GM19239 (cell line): Measurements from ENCODE around the gene SLC13A3.
"Not testable (repeated sequence)": the region's sequence is repeated elsewhere in the genome, so short reads cannot be mapped to it uniquely, and the experiment has no call there.

Experiments
- DNase-seq: peaks from one replicate; pipeline ENCODE4 v3.0.0; 2011; ENCODE audit warnings: low spot score; ENCODE audit not compliant: insufficient read length
- FAIRE-seq: peaks from 2 replicates; lab custom pipeline; 2011; peaks lifted over from hg19 to GRCh38; lab: Jason Lieb, UNC

The SLC13A3 gene

DNA sequence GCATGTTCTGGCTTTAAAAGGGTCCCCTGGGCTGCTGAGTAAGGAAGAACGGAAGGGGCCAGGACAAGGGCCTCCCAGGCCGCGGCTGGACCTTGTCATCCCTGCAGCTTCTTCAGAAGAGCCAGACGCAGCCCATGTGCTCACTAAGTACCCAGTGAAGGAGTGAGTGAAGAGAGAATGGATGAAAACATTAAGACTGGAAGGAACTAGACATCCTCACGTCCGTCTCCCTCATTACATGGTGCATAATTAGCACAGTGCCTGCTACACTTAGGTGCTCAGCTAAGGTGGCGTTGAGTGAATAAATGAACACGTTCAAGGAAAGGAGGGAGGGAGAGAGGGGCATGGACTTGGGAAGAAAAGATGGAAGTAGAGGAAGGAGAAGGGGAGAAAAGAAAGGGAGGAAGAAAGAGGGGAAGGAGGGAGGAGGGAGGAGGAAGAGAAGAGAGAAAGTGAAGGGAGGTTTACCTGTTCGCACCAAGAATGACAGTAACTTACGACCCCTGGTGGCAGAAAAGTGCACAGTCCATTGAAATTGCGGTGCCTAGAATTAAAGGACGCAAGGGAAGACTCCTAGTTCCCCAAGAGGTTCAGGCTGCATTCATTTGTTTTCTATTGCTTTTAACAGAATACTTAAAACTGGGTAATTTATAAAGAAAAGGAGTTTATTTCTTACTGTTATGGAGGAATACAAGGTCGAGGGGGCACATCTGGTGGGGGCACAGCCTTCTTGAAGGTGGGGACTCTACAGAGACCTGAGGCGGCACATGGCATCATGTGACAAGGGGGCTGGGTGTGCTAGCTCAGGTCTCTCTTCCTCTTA lies 30.0 kb upstream of the SLC13A3 start:
- DNase-seq (peak; percentile 44), FAIRE-seq (peak; percentile 66)

DNA sequence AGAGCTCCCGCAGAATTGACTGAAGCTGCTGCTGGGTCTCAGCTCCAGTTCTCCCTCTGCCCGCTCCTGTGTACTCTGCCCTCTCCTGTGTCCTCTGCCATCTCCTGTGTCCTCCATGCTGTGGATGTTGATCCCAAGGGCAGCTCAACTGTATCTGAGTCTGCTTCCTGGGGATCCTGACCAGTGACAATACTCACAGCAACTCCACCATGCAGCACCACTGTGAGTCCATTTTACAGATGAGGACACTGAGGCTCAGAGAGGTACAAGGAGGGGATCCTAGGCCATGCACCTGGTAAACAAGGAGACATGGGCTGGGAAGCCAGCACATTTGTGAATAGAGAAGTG lies 29.4 kb upstream of the SLC13A3 start:
- DNase-seq (no peak), FAIRE-seq (no peak)

DNA sequence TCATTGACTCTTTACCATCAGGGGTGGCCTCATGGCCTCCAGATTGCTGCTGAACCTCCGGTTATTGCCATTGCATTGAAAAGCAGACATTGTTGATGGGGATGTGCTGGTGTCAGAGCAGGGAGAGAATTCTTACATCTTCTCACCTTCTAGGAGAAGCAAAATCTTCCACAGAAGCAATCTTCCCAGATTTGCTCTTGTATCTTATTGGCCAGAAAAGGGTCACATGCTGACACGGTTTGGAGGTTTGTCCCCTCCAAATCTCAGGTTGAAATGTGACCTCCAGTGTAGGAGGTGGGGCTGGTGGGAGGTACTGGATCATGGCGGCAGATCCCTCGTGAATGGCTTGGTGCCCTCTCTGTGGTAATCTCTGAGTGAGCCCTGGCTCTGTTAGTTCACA lies 27.3 kb upstream of the SLC13A3 start:
- no peak for FAIRE-seq
- DNase-seq, result no peak

DNA sequence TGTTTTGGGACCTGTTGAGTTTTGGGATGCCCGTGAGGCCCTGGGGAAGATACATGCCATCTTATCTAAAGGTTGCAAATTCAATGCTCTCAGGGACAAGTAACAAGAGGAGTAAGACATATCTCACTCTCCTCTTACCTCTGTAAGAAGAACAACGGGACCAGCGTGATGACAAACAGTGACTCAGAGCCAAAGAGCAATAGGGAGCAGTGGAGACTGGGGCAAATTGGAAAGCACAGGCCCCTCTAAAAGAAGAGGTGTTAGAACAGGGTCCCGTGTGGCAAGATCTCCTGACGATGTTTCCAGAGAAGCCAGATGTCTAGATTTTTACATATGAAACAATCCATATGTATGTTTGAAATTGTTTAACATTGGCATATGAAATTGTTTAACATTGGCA lies 26.3 kb upstream of the SLC13A3 start:
- DNase-seq (no peak), FAIRE-seq (no peak)

DNA sequence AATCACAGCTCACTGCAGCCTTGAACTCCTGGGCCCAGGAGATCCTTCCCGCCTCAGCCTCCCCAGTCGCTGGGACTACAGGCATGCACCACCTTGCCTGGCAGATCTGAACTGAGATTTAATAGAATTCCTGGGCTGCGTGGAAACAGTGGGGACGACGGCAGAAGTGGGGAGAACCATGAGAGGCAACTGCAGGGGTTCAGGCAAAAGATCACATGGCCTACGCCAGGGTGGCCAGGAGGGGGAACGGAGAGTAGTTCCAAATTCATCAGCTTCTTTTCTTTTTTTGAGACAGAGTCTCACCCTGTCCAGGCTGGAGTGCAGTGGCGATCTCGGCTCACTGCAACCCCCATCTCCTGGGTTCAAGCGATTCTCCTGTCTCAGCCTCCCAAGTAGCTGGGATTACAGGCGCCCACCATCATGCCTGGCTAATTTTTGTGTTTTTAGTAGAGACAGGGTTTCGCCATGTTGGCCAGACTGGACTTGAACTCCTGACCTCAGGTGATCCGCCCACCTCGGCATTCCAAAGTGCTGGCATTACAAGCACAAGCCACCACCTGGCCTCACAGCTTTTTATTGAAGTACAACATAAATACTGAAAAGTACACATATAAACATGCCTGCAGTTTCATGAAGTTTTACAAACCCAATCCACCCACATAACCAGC lies 25.5 kb upstream of the SLC13A3 start:
- DNase-seq, FAIRE-seq: not testable (repeated sequence)

DNA sequence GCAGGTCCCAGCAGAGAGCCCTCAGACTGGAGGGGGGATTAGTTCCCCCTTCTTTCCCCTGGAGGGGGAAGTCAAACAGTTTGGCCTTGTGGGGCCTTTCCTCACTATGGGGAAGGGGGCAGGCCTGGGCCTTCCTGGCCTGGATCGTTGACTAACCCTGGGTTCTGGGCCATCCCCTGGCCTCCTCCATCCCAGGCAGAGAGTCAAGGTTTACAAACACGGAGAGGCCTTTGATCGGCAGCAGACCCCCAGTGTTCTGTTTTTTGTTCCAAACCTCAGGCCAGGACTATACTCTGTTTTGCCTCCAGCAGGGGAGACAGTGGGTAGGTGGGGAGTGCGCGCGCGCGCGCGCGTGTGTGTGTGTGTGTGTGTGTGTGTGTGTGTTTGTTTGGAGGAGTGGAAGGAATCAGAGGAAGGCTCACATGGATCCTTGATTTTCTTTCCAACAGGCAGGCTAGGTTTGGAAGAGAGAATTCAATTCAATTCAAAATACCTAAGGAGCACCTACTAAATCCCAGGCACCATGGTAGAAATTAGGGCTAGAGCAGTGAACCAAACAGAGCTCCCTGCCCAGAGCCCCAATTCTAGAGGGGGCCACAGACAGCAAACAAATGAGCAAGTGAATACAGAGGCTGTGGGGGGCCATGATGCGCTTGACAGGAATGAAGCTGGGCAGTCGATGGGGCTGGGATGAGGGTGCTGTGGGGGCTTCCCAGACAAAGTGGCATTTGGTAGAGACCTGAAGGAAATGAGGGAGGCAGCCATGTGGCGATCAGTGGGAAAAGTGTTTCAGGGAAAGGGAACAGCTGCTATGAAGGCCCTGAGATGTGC lies 23.2 kb upstream of the SLC13A3 start:
- FAIRE-seq, result no peak
- no peak for DNase-seq

DNA sequence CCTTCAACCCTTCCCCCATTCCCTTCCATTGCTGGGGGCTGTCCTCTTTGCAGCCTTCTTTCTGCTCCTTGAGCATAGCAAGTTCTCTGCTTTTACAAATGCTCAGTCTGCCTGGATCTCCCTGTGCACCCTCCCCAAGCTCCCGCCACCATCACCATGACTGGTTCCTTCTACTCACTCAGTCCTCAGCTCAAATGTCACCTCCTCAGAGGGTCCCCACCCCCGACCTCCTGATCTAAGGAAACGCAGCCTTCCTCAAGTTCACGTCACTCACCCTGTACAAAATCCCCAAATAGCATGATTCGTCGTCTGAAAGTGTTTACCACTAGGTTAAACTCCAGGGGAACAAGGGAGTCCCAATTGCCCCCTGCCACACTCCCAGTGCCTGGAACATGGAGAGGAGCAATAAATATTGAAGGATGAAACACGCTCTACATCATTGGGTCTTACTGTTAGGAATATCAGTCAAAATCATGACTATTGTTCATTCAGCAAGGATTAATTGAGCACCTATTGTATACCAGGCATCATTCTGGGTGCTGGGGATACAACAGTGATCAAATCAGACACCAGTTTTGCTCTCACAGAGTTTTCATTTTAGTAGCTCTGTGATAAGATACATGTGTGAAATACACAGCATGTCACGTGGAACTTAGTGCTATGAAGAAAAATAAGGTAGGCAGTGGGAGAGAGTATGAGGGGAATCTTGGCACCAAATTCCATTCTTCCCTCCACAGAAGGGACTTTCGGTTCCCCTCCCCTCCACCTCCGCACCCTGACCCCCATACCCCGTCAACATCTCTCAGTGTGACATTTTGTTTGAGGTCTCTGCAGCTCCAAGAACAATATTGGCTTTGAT lies 22.4 kb upstream of the SLC13A3 start:
- FAIRE-seq (no peak), DNase-seq (no peak)

DNA sequence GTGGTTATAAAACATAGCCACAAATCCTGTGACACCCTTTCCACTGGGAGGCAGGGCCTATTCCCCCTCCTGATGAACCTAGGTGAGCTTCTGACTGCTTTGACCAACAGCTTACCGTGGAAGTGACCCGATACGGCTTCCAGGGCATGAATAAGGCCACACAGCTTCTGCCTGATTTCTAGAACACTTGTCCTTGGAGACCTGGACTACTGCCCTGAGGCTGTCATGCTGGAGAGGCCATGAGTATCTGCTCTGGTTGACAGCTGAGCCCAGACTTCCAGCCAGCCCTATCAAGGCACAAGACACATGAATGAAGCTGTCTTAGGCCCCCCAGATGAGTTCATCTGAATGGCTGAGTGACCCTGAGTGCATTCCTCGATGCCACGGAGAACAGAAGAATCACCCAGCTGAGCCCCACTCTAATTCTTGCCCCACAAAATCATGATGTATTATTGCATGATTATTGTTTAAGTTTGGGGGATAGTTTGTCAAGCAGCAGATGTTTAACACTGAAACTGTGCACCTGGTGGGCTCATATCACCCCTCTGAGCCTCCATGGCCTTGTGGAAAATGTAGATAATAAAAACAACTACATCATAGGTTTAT lies 21.4 kb upstream of the SLC13A3 start:
- no peak for FAIRE-seq
- no peak for DNase-seq

DNA sequence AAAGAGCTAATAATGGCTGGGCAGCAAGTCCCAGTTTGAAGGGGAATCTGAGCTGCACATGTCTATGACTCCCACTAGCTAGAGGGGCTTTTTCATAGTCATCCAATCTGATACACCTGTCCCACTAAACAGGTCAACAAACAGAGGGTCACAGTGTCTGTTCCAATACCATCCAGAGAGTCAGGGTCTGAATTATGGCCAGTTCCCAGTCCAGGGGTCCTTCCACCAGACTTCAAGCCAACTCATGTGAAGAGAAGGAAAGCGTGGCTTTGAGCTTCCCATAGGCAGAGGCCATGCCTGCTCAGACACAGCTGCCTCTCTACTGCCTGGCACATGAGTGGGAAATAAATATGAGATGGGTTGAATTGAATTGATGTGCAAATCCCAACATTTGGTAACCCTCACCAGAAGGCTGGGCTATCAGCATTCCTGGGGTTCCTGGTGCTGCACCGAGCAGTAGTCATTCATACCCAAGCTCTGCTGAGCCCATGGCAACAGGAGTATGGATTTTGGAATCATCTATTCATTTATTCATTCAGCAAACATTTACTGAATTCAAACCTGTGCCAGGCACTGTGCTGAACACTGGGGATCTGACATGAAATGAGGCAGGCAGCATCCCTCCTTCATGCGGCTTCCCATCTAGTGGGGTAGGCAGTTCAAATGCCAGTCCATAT lies 20.7 kb upstream of the SLC13A3 start:
- FAIRE-seq, result no peak
- DNase-seq, result no peak

DNA sequence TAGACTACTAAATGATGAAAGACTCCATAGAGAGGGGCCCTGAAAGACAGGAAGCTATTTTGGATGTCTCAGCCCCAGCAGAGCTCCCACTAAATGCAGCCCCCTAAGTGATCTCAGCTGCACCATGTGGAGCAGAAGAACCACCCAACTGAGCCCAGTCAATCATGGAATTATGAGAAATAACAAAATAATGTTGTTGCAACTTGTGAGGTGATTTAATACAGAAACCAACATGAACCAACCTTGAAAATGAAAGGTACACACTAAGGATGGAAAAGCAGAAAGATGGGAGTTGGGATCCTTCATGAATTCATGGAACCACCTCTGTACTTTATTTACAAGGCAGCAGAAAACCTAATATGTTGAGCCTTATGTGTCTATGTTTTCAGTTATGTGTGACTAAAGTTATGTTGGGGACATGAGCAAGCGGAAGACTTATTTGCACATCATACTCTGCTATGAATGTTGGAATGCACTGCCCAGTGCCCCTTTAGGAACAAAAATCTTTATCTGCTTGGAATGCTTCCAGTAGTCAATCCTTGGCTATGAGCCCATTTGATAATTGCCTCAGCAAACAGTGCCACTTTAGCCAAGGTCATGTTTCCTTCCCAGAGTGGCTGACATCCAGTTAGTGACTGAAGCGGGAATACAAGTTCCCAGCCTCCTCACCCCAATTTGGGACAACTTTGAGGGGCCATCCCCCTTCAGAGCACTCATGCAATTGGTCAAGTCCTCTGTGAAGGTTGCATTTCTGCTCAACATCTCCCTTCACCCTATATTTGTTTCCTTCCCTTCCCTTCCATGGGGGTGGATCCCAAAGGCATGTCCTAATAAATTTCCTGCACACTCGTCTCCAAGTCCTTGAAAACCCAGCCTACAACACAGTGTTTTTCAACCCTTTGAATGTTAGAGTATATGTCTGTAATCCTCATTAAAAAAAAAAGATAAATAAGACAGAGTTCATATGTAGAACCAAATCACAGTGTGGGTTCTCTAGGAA lies 19.6 kb upstream of the SLC13A3 start:
- no peak for FAIRE-seq

DNA sequence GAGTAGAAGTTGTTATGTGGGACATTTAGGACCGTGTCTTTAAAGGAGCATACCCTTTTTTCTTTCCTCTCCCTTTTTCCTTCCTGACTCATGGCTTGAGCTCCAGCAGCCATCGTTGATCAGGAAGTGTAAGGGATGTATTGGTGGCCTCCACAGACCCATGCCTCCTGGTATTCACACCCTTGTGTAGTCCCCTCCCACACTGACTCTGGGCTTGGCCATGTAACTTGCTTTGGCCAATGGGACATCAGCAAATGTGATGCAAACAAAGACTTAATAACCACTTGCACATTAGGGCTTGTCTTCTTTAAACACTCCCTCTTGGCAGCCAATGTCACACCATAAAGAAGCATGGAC lies 18.9 kb upstream of the SLC13A3 start:
- no peak for FAIRE-seq
- DNase-seq, result no peak

More for the DNA sequence above, 19.6 kb upstream of the SLC13A3 start:
- DNase-seq, result no peak

DNA sequence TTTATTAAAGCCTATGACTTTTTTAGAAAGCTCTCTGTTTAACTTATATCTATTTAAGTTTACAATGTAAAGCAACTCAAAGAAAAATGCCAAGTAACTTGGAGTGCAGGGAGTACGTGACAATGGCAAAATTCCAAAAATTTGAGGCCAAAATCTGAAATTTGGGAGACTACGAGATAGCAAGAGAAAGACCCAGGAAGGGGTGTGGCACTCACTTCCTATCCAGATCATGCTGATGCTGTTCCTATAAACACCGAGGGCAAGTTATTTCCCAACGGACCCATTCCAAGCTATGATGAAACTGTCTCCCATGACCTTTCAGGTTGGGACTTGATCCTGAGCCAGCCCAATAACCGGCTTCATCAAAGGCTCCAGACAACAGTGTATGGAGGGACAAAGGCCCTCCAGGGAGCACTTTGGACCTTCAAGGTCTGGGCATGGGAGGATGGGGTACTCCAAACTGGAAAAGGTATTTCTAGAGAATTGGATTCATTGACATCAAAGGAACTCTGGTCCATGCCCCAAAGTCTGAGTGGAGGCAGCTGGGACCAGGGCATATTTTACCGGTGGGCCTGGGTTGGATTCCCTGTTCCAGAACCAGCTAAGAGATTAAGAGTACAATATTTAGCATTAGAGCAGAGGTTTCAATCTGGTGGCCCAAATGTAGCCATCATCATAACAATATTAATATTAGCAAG lies 15.7 kb upstream of the SLC13A3 start:
- no peak for DNase-seq
- FAIRE-seq, result no peak

DNA sequence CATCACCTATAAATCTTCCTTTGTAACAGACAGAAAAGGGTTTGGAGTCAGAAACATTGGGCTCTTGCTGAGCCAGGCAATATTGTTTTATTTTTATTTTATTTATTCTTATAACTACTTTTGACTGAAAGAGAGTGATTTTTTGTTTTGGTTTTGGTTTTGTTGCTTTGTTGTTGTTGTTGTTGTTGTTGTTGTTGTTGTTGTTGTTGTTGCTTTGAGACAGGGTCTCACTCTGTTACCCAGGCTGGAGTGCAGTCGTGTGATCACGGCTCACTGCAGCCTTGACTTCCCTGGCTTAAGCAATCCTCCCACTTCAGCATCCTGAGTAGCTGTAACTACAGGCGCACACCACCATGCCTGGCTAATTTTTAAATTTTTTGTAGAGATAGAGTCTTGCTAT lies 15.0 kb upstream of the SLC13A3 start:
- FAIRE-seq, result no peak

DNA sequence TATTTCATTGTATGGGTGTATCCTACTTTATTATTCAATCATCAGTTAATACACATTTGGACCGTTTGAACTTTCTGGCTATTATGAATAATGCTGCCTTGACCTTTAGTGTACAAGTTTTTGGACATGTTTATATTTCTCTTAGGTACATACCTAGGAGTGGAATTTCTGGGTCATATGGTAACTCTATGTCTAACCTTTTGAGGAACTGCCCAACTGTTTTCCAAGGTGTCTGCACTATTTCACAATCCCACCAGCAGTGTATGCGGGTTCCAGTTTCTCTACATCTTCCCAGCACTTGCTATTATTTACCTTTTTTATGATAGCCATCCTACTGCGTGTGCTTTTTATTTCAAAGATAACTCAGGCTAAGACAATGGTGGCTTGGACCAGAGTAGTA lies 14.3 kb upstream of the SLC13A3 start:
- DNase-seq (no peak), FAIRE-seq (no peak)

More for the DNA sequence above, 15.0 kb upstream of the SLC13A3 start:
- DNase-seq, result no peak

DNA sequence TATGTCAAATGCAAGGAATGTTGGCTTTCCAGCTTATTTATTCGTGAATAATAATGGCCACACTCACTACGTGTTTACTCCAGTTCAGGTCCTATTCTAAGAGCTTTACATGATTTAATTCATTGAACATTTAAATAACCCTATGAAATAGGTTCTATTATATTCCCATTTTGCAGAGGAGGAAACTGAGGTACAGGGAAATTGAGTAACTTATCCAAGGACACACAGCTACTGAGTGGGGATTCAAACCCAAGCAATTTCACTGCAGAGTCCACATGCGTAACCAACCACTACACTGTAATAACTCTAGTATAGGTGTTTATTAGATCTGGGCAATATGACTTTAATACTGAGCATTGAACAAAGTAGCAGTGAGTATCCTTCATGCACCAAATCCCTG lies 12.3 kb upstream of the SLC13A3 start:
- FAIRE-seq, result no peak
- DNase-seq, result no peak

DNA sequence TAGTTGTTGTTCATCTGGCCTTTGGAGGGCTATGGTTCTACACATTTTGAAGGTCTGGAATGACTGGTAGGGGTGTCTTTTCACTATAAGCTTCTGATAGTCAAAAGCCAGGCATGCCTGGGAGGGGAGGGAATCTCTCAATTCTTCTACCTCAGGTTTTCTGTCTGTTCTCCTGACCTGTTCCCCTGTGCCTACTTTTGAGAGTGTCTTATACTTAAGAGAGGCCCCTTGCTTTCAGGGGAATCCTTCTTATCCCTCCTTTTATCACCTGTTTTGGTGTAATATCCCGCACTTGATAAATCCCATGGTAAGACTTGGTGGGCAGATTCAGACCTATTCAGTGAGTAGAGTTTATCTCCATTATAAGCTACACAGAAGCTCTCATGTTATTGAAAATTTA lies 10.4 kb upstream of the SLC13A3 start:
- FAIRE-seq (no peak), DNase-seq (no peak)

DNA sequence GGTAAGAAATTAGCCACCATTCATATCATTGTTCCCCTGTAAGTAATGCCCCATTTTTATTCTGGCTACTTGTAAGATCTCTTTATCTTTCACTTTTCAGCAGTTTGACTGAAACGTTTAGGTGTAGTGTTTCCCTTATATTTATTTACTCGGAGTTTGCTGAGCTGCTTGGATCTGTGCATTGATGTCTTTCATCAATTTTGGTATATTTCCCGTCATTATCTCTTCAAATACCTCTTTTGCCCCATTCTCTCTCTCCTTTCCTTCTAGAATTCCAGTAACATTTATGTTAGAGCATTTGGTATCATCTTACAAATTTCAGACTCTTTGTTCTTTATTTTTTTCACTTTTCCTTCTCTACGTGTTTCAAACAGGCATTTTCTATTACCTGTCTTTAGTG lies 9.2 kb upstream of the SLC13A3 start:
- FAIRE-seq (no peak), DNase-seq (no peak)
